Rectal smooth muscle tissue (tissue), 1 donor: Measurements from ENCODE around the gene TMEM87B.

Experiments
- H3K27ac ChIP-seq: one replicate; pipeline ENCODE4 v1.7.0; 2013; ENCODE audit warnings: low read depth, low read length, inconsistent platforms
- H3K27me3 ChIP-seq: one replicate; pipeline ENCODE4 v1.7.0; 2013; ENCODE audit warnings: low read length; ENCODE audit not compliant: control insufficient read depth, insufficient read depth
- H3K36me3 ChIP-seq: one replicate; pipeline ENCODE4 v1.7.0; 2013; ENCODE audit warnings: low read length; ENCODE audit not compliant: control insufficient read depth, insufficient read depth
- H3K4me1 ChIP-seq: one replicate; pipeline ENCODE4 v1.7.0; 2013; ENCODE audit warnings: low read length; ENCODE audit not compliant: control insufficient read depth, insufficient read depth
- H3K4me3 ChIP-seq: one replicate; pipeline ENCODE4 v1.7.0; 2013; ENCODE audit warnings: low read length
- H3K9ac ChIP-seq: one replicate; pipeline ENCODE4 v1.7.0; 2013; ENCODE audit warnings: low read length

The TMEM87B gene

DNA sequence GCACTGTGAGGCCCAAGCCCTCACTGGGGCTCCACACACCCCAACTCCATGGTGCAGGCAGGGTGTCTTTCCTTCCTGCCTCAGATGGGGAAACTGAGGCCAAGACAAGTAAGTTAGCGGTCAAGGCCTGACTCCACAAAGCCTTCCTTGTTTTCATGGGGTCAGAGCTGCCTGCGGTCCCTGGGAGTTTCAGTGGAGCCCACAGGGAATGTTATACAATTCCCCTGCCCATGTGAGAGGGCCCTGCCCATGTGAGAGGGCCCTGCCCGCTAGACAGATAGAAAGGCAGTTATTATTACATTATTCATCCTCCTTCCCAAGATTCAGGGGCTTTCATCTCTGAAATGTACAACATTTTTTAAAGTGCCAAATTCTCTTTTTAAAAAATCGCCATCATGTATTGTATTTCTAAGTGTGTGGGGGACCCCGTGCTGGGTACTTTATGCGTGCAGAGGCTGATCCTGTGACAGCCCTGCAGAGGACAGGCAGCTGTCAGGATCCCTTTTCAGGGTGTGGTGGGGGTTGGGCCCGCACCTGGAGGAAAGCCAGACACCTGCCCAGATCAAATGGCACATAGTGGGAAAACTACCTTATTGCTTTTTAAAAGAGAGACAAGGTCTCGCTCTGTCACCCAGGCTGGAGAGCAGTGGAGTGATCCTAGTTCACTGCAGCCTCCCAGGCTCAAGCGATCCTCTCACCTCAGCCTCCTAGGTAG is 106.5 kb downstream of the TMEM87B start:
- no peaks in the 10 kb centered on the region for H3K36me3 ChIP-seq
- H3K4me3 ChIP-seq = no peak overlapping the region
- H3K9ac ChIP-seq = no peak overlapping the region
- no peaks in the 10 kb centered on the region for H3K27me3 ChIP-seq
- no peaks in the 10 kb centered on the region for H3K4me1 ChIP-seq
- H3K27ac ChIP-seq = no peak overlapping the region

DNA sequence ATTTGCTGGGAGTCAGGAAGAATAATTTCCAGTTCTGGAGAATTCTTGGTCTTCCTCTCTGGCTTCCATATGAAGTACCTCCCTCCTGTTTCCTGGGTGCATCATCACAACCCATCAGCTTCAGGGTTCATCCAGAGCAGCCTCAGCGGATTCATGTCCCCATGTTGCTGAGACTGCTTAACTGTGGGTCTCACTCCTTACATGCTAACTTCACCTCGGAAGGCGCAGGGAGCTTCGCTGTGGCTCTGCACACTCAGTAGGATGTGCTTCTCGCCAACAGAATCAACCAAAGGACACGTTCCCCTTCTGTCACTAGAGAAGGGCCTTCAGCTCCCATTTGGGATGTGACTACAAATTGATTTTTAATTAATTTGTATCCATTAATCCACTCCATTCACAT is 107.3 kb downstream of the TMEM87B start:
- Histone ChIP-seq H3K9ac (no peak overlapping the region), H3K4me3 (no peak overlapping the region), H3K36me3 (no peaks in the 10 kb centered on the region), H3K27ac (no peak overlapping the region), H3K27me3 (no peaks in the 10 kb centered on the region), H3K4me1 (no peaks in the 10 kb centered on the region)

GRCh38 chr2:112162956-112163355 is 107.9 kb downstream of the TMEM87B start:
- Histone ChIP-seq H3K9ac (no peak overlapping the region), H3K4me3 (no peak overlapping the region), H3K27ac (no peak overlapping the region), H3K27me3 (no peaks in the 10 kb centered on the region), H3K4me1 (no peaks in the 10 kb centered on the region), H3K36me3 (no peaks in the 10 kb centered on the region)

DNA sequence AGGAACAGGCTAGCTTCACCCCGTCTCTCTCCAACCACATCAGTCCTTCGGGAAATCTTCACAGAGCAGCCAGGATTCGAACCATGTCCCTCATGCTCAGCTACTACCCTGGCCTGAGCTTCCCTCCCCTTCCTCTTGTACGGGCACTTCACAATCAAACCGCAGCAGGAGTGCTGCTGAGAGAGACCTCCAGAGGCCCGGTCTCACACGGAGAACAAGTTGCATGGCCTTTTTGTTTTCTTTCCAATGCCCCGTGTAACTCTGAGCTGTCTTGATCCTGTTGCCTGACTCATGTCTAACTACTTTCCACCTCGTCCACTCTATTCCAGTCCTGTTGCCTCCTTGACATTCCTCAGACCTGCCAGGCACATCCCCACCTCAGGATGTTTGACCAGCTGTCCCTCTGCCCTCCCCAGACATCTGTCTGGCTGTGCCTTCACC is 108.5 kb downstream of the TMEM87B start:
- Histone ChIP-seq H3K27me3 (no peaks in the 10 kb centered on the region), H3K4me1 (no peaks in the 10 kb centered on the region), H3K4me3 (no peak overlapping the region), H3K27ac (no peak overlapping the region), H3K36me3 (no peaks in the 10 kb centered on the region), H3K9ac (no peak overlapping the region)

GRCh38 chr2:112164876-112165275 is 109.8 kb downstream of the TMEM87B start:
- H3K36me3 ChIP-seq = no peaks in the 10 kb centered on the region
- H3K27me3 ChIP-seq = no peaks in the 10 kb centered on the region
- H3K4me3 ChIP-seq = no peak overlapping the region
- no peak overlapping the region for H3K27ac ChIP-seq
- no peaks in the 10 kb centered on the region for H3K4me1 ChIP-seq
- H3K9ac ChIP-seq = no peak overlapping the region

- no peak overlapping the region for H3K9ac ChIP-seq
These were observed 110.2 kb downstream of the TMEM87B start for GRCh38 chr2:112165296-112165695.

DNA sequence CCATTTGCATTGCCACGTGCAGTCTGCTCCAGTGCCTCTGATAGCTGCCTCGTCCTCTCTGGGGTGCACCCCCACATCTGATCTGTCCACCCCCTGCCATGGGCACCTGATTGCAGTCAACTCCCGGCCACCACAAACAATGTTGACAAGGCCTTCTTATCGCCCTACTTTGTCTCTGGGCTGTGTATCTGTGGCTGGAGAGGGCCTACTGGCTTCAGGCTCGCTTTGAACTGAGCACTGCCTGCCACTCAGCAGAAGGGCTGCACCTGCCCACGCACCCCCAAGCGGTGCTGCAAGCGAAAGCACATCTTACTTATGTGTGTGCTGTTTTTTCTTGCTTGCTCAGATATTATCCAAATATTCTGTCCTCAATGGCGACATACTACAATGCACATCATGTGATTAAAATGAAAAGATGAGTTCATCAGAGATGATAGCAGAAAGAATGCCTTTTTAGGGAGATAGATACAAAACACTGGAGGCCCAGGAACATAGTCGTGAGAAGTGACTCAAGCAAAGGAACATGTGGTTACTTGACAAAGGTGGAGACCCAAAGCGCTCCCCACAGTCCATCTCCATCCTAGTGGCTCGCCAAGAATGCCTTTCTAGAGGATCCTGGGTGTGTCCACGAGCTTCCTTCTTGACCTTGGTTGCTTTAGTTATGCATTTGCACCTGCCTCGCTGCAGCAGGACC is 111.9 kb downstream of the TMEM87B start:
- H3K4me1 ChIP-seq = no peaks in the 10 kb centered on the region
- H3K27ac ChIP-seq = no peak overlapping the region

More at GRCh38 chr2:112165296-112165695, 110.2 kb downstream of the TMEM87B start:
- Histone ChIP-seq H3K27ac (no peak overlapping the region), H3K36me3 (no peaks in the 10 kb centered on the region), H3K4me1 (no peaks in the 10 kb centered on the region), H3K27me3 (no peaks in the 10 kb centered on the region), H3K4me3 (no peak overlapping the region)

DNA sequence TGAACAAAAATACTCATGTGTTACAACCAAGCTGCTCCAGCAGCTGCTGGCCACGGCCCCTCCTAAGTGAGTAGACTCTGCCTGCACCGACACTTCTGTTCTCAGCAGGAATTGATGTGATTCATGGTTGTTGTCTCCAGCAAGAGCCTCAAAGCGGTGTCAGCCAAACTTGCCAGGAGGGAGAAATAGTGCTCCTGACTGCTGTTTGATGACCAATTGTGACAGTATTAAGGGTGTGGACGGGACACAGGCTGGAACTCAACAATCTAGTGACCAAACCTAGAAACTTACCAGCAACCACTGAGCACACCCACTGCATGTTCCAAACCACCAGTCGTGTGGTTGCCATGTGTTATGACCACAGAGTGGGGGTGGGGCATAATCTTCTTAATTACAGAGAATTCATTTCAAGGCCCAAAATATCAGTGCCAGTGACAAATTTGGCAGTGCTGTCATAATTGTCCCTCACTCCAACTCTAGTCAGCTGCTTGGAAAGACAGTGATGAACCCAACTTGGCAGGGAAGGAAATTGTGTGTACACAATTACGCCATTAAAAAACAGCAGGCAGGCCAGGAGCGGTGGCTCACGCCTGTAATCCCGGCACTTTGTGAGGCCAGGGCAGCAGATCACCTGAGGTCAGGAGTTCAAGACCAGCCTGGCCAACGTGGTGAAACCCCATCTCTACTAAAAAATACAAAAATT is 113.5 kb downstream of the TMEM87B start:
- Histone ChIP-seq H3K27ac (no peak overlapping the region), H3K27me3 (no peaks in the 10 kb centered on the region), H3K9ac (no peak overlapping the region), H3K4me1 (no peaks in the 10 kb centered on the region), H3K4me3 (no peak overlapping the region), H3K36me3 (no peaks in the 10 kb centered on the region)

More for the DNA sequence above, 111.9 kb downstream of the TMEM87B start:
- no peaks in the 10 kb centered on the region for H3K36me3 ChIP-seq
- H3K27me3 ChIP-seq = no peaks in the 10 kb centered on the region
- no peak overlapping the region for H3K9ac ChIP-seq
- no peak overlapping the region for H3K4me3 ChIP-seq
